ENCODE data around the gene KCNJ10. TPM values are rescaled to one million over a fixed set of nuclear protein-coding genes. Genes with fewer than 3 reads are reported as not detected.

Gene KCNJ10
- total RNA-seq, 3 donors from 2014 or later = 0.23 to 0.73 (median 0.27) TPM

GRCh38 chr1:160001440-160001839 lies 68.5 kb downstream of the KCNJ10 start:
- no peaks in the 10 kb centered on the region for H3K9me3 ChIP-seq
- intact Hi-C loops (cut with DNase I, micrococcal nuclease) = loop anchor here in 1 of 2 donors (10.0 kb wide), 1 partner anchor 207 kb away; no protein-coding TSS in a partner anchor
- DNase-seq = no peak
- no peaks in the 10 kb centered on the region for H3K4me1 ChIP-seq (ENCODE audit: low read depth)
- no peak overlapping the region for H3K4me3 ChIP-seq
- no peak for TF ChIP-seq CTCF (IDR thresholded peaks at IDR 0.05)
- H3K36me3 ChIP-seq (ENCODE audit: low read depth) = no peaks in the 10 kb centered on the region
- no peak for ATAC-seq

DNA sequence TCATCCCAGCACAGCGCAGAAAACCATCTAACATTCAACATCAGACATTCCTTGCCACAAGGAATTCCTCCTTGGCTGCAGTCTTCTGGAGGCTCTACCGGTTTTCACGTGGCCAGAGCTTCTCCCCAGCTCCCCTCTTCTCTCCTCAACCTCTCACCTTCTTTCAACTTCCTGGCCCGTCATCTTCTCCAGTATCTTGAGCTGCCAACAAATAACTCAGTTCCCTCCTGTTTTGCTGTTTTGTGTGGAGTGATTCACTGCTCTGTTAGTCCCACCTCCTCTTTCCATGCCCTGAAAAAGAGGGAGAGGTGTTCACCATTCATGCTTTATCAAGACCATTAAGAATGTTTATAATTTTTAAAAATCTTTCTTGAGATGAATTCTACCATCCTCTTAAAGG lies 70.8 kb downstream of the KCNJ10 start:
- Histone ChIP-seq H3K36me3 (ENCODE audit: low read depth) (no peaks in the 10 kb centered on the region), H3K9me3 (no peaks in the 10 kb centered on the region), H3K4me1 (ENCODE audit: low read depth) (no peaks in the 10 kb centered on the region), H3K4me3 (no peak overlapping the region)
- TF ChIP-seq CTCF (IDR thresholded peaks at IDR 0.05) = no peak
- ATAC-seq (no peak), DNase-seq (no peak)
- intact Hi-C loops (cut with DNase I, micrococcal nuclease) = no loop called here

DNA sequence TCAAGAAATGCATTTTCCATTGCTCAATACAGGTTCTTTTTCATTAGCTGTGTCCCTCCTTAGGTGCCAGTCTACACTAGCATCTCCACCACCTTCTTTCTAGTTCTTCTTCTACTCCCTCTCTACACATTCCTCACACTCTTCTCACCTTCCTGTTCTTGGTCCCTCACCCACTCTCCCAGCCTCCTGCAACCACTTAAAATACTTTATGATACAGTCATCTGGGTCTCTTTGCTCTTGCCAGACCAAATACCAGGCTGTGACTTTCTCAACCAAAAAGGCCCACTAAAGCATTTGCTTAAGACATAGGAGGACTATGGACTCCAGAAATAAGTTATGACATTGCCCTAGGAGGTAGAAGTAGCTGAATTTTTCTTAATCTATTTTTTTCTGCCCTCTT lies 73.3 kb downstream of the KCNJ10 start:
- Histone ChIP-seq H3K36me3 (ENCODE audit: low read depth) (no peaks in the 10 kb centered on the region), H3K4me3 (no peak overlapping the region), H3K4me1 (ENCODE audit: low read depth) (no peaks in the 10 kb centered on the region), H3K9me3 (no peaks in the 10 kb centered on the region)
- TF ChIP-seq CTCF (IDR thresholded peaks at IDR 0.05) = no peak
- DNase-seq = no peak
- intact Hi-C loops (cut with DNase I, micrococcal nuclease) = no loop called here
- ATAC-seq = no peak

DNA sequence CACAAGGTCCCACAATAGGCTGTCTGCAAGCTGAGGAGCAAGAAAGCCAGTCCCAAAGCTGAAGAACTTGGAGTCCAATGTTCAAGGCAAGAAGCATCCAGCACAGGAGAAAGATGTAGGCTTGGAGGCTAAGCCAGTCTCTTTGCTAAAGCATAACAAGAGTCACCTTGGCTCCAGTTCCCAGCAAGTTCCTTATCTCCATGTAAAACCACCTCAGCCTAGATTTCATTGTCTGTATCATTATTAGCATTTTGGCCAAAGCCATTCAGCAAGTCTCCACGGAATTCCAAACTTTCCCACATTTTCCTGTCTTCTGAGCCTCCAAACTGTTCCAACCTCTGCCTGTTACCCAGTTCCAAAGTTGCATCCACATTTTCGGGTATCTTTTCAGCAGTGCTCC lies 75.1 kb downstream of the KCNJ10 start:
- H3K9me3 ChIP-seq = no peaks in the 10 kb centered on the region
- no peak overlapping the region for H3K4me3 ChIP-seq
- no peaks in the 10 kb centered on the region for H3K4me1 ChIP-seq (ENCODE audit: low read depth)
- intact Hi-C loops (cut with DNase I, micrococcal nuclease) = no loop called here
- TF ChIP-seq CTCF (IDR thresholded peaks at IDR 0.05) = no peak
- no peaks in the 10 kb centered on the region for H3K36me3 ChIP-seq (ENCODE audit: low read depth)
- ATAC-seq = no peak
- no peak for DNase-seq

GRCh38 chr1:159993911-159994310 lies 76.0 kb downstream of the KCNJ10 start:
- intact Hi-C loops (cut with DNase I, micrococcal nuclease) = no loop called here
- TF ChIP-seq CTCF (IDR thresholded peaks at IDR 0.05) = no peak
- ATAC-seq (no peak), DNase-seq (no peak)
- H3K36me3 ChIP-seq (ENCODE audit: low read depth) = no peaks in the 10 kb centered on the region
- no peak overlapping the region for H3K4me3 ChIP-seq
- no peaks in the 10 kb centered on the region for H3K9me3 ChIP-seq
- no peaks in the 10 kb centered on the region for H3K4me1 ChIP-seq (ENCODE audit: low read depth)

DNA sequence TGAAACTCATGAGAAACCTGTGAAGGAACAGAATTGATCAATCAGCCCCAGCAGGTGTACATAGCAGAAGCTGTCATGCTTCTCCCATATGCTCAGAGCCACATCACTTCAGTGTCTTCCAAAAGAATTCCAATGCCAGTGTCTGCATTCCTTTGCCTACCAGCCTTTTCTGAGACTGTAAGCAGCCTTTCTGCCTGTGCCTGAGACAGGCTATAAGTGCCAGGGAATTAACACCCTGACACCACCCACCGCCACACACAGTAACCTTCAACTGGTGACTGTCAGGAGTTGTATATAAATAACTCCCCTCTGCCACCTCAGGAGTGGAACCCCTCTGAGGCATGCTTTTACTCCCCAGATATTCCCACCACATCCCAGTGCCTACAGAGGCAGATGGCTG lies 77.8 kb downstream of the KCNJ10 start:
- ATAC-seq = no peak
- TF ChIP-seq CTCF (IDR thresholded peaks at IDR 0.05) = no peak
- no peak for DNase-seq
- no peaks in the 10 kb centered on the region for H3K4me1 ChIP-seq (ENCODE audit: low read depth)
- H3K4me3 ChIP-seq = no peak overlapping the region
- H3K9me3 ChIP-seq = no peaks in the 10 kb centered on the region
- intact Hi-C loops (cut with DNase I, micrococcal nuclease) = no loop called here
- no peaks in the 10 kb centered on the region for H3K36me3 ChIP-seq (ENCODE audit: low read depth)
